HG03175 (cell line): ENCODE data around the gene ERN1.
A peak's percentile ranks its signal among the peaks of the same experiment; 100 is the strongest.

ENCODE experiments used
- ATAC-seq: cut with Tn5 transposase; IDR thresholded peaks from one replicate; pipeline ENCODE4 v1.9.1; 2021; ENCODE audit warnings: mild to moderate bottlenecking, moderate library complexity; ENCODE audit not compliant: unreplicated experiment

Gene ERN1

DNA sequence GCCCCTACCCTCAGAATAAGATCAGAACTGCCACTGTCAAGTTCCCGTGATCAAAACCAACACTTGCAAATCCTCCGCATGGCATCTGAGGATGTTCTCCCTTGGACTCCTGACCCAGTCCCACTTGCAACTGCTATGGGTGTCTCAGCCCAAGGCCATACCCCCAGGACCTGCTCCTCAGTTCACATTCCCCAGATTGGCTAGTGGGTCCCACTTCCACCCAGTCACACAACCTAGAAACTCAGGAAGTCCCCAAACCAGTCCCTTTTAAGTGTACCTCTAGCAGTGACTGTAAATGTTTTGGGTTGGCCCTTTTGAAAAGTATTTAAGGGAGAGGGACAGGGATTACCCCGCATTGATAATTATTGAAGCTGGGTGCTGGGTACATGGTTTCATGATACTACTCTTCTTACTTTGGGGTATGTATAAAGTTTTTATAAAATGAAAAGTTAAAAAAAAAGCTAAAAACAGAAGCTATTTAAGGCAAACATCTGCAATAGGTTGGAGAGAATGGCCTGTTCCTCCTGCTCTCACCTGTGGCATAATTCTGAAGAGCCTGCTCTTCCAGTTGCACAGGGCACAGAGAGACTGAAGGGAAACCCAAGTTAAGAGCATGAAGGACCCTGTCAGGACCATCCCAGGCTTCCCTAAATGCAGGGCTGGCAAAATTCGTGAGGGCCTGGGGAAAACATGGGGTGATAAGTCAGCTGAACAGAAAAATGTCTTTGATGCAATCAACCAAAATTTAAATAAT lies 42.5 kb downstream of the ERN1 start:
- ATAC-seq = no peak

DNA sequence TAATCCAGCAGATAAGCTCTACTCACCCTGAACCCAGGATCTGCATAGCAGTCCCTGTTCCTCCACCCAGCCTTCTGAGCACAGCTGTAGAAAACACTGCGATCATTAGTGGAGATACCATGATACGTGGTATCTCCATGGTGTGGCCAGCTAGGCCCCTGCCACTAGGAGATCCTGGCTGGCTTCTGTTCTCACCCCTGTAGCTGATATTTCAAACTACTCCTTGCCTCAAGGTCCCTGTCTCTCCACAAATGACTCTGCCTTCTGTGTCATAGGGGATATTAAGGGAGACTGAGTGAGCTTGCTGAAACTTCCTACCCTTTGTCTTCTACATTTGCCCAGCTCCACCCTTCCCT lies 44.3 kb downstream of the ERN1 start:
- ATAC-seq = no peak

DNA sequence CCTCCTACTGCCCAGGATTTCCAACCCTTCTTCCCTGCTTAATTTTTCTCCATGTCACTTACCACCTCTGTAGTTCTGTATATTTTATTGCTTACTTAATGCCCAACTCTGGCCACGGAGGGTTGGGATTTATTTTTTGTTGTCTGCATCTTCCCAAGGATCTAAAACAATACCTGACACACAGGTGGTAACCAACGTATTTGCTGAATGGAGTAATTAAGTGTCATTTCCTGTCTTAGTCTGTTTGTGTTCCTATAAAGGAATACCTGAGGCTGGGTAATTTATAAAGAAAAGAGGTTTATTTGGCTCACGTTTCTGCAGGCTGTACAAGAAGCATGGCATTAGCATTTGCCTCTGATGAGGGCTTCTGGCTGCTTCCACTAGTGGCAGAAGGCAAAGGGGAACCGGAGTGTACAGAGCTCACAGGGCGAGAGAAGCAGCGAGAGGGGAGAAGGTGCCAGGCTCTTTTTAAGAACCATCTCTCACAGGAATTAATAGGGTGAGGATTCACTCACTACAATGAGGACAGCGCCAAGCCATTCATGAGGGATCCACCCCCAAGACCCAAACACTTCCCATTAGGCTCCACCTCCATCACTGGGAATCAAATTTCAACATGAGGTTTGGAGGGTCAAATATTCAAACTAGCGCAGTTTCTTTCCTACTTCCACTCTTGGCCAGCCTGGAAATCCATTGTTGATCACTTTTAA lies 44.8 kb downstream of the ERN1 start:
- no peak for ATAC-seq

DNA sequence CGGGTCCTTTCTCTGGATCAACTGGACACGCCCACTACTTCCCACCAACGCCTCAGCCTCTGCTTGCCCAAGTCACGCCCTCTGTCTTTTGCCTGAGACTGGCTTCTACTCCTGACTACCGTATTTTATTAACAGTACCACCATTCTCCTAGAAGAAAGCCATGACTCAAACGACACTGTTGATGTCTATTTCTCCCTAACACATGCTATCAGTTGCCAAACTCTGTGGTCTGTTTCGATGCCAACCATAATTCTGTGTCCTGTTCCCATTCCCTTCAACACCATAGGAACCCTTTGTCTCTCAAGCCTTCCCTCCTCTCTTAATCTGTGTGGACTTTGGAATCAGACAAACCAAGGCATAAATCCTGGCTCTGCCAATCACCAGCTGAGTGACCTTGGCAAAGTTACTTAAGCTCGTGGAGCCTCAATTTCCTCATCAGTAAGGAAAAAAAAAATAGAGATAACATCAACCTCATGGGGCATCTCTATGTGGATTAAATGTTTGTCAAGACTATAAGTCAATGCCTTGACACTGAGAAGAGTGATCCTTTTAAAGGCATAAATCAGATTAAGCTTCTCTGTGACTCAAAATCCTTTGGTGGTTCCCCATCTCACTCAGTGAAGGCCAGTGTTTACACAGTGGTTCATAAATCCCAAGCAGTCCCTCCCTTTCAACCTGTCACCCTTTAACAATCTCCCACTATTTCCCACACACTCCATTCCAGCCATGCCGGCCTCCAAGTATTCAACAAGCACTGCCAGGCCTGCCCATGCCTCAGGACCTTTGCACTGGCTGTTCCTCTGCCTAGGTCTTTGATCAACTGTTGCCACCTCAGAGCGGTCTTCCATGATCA lies 45.6 kb downstream of the ERN1 start:
- ATAC-seq = no peak

DNA sequence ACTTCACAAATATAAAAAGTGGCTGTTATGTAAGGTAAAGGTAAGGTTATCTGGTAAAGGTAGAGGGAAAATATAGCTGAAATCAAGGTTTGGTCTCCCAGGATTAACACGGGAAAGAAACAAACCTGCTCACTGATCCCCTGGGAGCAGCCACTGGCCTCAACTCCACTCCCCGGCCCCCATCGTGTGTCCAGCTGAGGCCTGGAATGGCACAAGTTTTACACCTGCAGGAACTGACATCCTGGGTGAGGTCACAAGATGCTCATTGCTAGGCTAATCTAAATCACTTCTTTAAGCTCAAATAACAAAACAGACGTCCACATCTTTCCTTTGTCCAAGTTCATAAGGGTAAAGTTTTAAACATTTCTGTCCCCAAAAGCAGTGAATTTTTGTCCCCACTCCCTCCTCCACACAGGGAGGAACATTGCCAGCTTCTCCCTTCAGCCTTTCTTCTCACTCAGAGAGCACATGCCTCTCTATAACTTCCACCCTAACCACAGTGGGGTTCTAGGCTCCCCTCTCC lies 46.3 kb downstream of the ERN1 start:
- no peak for ATAC-seq

DNA sequence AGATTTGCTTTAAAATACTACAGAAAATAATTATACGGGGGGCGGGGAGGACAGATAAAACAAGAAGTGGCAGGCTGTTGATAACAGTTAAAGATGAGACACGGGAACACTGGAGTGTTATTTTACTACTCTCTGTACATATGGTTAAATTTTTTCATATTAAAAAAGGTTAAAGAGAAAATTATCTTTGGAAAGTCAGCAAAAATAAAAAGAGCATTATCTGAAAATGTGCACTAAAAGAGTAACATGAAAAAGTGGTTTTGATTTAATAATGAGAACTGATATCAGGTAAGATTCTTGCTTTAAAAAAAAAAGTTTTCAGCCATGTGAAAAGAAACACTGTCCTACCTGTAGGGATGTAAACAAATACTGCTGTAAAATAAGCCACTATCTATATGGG lies 46.9 kb downstream of the ERN1 start:
- no peak for ATAC-seq

DNA sequence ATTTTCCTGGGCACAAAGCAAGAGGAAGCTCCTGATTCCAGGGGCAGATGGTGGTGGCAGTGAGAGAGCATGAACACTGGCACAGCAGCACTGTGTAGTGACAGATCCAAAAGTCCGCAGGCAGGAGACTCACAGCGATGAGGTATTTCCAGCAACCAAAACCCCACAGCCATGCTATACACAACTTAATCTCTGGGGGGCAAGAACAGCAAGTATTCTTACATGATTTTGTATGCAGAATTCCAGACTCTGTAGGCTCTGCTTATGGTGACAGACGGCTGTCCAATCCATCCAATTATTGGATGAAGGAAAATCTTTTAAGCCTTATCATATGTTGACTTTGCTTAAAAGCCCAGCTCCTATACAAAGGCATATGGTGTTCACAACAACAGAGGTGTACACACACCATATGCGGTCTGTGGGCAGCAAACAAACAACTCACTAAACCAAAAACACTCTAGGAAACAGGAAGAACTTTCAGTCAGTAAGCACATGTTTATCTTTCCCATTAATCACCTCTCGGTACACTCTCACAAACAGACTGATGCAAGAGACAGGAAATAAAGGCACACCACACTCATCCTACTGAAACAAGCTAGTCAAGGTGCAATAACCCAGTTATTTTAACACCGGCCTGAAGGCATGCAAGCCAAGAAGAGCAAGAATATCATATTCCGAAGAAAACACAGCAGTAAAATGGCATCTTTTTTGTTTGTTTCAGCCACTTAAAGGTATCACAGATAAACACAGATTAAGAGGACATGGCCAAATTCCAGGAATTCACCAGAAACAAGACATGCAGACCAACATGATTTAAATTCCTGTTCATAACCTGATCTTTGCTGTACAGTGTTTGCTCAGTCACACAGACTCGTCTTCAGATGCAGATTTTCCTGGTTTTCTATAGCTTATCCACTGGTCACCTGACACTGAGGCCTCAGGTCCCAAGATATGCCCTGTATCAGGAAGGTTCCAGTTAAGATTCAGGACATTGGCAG lies 47.8 kb downstream of the ERN1 start:
- ATAC-seq = peak; percentile 55

DNA sequence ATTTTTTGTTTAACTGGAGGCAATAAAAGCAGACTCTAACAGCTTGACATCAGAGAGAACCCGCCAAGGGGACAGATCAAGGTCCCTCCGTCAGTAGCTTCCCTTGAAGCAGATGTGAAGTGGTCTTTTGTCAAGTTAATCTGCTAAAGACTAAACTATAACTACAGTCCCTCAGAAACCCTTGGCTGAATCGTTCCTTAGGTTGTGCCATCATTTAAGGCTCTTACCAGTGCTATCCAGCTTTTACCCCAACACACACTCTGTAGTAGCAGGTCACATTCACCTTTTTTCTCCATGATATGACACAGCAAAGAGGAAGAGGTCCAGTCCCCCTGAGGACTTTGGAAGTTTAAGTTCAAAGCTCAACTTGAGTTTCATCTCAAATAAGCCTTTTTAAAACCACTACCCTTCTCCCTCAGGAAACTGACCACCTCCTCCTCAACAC lies 49.7 kb downstream of the ERN1 start:
- ATAC-seq = no peak

DNA sequence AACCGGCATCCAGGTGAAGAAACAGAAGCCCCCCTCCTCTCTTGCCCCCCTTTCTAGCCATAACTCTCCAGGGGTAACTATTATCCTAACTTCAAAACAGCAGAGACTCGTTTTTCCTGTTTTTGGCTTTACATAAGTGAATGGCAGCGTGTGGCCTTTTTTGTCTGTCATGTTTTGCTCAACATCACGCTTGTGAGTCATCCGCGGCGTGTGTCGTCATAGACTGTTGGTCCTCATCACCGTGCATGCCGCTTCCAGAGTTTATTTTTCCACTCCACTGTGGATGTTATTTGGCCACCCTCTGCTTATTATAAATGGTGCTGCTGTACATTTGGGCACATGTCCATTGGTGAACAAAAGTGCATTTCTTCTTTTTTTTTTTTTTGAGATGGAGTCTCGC lies 52.6 kb downstream of the ERN1 start:
- ATAC-seq = no peak

DNA sequence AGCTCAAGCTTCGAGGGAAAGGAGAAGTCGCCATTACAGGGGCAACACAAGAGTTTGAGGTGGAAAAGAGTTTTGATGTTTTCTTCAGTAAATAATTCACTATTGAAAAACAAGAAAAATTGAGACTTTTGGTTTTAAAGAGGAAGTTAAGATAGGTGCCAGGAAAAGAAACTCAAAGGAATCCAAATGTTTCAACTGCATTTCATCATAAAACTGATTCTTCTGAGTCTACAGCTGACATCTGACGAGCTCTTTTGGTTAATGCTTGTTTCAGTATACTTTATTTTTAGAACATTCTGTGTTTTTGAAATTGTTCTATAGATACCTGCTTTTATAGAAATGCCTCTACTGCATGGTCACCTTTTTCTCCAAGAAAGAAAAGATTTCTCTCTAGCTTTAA lies 54.0 kb downstream of the ERN1 start:
- ATAC-seq = no peak

DNA sequence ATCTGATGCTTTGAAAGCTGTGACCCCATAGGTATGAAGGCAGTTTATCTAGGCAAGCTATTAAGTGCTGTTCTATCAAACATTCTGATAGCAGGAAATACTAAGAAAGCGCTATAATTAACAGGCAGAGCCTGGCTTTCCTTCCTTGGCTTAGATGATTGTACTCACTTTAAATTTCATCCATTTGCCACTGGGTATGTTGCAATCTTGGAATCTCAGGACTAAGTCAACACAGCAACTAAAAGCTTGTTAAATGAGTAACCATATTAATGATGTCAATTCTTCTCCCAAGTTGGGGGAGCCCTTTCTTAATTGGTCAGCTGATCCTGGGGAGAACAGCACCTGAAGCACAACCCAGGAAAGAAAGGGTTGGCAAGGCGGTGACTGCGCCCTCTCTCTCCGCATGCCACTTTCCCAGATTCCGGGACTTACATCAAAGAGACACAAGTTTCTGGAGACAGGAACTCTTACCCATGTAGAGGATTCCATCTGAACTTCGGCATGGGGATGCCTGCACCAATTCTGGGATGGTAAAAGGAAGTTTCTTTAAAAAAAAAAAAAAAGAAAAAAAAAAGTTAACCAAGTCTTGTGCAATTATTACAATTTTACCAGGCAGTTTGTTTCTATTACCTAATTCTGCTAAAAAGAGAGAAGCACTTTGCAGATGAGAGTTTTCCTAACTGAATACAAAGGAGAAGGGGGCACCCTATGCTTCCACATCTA lies 55.1 kb downstream of the ERN1 start:
- ATAC-seq = no peak

DNA sequence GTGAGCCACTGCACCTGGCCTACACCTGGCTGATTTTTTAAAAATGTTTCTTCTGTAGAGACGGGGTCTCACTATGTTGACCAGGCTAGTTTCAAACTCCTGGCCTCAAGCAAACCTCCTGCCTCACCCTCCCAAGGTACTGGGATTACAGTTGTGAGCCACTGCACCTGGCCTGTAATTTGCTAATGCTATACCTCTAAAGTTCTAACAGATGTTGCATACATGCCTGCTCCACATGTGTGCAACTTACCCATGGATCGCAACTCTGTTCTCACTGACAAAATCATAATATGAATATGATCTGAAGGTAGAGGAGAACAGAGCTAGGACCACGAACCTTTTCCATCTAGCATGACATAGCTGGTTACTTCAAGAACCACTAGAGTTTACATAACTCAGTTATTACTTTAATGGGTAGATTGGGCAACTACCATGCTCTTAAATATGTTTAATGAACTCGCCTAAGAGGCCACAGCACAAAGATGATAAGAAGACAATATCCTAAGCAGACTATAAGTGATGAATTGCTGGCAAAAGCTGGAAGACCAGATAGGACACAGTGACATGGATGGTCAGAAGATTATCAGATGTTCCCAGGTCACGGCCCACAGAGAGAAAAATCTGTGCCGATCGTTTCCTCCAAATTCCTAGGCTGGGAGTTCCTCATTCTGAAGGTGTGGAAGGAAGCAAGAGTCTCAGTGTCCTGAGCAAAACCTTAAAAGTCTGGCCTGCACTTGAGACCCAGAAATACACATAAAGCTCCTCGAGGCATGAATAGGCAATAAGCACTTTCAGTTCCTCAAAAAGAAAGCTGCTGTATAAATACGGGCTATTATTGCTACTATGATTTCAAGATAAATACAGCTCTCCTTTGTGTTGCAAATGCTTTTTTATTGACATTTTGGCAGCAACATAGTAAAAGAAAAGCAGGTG lies 55.9 kb downstream of the ERN1 start:
- peak; percentile 83 for ATAC-seq

DNA sequence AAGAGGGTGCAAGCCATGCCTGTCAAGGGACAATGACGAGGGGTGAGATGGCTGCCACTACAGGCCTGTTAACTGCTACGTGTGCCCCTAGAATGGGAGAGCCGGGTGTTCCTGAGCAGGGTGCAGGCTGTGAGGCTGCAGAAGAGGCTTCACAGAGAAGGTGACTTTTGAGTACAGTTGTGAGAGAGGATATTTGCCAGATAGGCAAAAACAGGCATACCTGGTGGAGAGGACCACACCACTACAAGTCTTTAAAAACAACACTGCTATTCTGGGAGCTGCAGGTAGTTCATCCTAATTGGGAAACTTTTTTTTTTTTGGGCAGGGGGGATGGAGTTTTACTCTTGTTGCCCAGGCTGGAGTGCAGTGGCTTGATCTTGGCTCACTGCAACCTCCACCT lies 58.8 kb downstream of the ERN1 start:
- no peak for ATAC-seq

DNA sequence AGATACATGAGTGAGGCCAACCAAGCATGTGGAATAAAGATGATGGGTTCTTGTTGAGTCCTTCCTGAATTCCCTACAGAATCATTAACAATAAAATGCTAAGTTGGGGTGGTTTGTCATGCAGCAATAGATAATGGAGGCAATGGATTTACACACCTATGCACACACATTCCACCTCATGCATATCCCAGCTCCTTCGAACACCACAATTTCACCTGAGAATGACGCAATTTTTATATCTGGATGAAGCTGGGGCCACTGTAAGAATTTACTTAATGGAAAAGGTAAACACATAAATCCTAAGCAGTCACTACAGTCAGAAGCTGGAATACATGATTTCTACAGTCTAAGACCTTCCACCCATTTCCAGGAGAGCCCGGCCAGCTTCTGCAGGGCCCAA lies 59.7 kb downstream of the ERN1 start:
- ATAC-seq = no peak

DNA sequence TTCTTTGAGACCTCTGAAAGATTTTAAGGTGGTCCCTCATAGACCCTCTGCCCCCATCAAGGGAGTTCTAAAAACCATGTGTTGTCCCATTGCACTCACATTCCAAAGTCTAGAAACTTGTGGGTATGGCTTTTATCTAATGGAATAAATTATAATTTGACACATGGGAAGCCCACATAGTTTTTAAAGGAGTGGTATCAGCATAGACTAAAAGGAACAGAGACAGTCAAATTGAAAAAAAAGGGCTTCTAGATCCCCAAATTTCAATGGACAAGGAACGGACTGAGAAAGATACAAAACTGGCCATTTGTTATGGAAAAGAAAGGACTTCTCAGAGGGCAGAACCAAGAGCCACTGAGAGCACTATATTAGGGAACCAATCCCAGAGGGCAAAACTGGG lies 60.8 kb downstream of the ERN1 start:
- ATAC-seq = no peak

DNA sequence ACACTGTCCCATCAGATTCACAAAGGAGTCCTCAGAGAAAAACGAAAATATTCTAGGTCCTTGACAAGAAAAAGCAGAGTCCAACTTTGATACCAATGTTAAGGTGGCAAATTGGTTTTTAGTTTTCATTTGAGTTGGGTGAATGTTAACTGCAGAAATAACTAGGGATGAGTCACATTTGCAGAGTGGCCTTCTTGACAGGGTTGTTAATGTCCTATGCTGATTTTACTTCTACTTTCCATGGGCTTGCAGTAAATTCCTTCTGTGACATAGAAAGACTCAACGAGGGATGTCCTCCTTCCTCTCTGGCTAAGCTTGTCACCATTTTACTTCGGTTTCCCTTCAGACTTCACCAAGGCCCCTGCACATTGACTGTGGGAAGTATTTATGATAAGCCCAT lies 62.3 kb downstream of the ERN1 start:
- no peak for ATAC-seq

DNA sequence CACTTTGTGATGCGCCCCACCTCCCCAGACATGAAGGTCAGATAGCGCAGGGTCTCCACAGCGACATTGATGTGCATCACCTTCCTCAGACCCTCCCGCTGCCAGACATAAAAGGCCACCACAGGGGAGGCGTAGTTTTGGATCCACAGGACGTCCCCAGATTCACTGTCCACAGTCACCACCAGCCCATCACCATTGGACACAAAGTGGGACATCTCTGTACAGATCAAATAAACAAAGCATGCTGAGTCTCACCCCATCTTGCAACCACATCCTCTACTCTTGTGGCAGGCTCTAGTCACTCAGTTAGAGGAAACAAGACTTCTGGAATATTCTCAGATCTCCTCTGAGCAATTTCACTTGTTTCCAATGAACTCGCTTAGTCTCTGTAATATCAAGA lies 63.2 kb downstream of the ERN1 start:
- no peak for ATAC-seq

DNA sequence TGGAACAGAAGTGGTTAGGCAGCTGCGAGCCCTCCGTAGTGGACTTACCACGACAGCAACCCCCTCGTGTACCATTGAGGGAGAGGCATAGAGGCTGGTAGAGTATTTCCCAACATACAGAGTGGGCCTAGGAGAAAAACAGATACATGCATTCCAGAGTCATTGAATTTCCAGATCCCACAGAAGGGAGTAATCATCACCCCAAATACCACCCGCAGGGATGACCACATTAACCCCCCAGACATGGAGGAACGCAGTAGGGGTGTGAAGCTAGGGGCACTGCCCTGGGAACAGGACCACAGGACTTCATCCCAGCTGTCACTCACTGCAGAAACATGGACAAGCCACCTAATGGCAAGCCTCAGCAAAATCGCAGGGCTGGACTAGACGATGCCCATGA lies 64.8 kb downstream of the ERN1 start:
- ATAC-seq = no peak

DNA sequence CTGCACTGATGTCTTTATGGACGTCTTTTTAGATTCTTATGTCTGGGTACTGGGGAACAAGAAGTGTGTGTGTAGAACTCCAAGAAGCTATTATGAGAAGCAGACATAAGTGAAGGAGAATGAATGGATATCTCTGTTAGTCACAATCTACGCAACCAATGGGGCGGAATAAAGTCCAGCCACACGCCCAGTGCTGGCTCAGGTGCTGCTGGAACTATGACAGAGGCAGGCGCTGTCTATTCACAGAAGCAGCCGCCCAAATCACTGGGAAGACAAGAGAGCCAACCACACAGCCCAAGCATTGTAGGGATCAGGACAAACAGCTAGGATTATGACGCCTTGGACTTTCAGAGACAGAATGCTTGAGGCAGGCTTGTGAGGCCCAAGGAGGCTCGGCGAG lies 65.6 kb downstream of the ERN1 start:
- ATAC-seq = no peak
